Central memory CD4-positive, alpha-beta T cell (primary cell): ENCODE results near the gene RHBDD2.
A peak's percentile ranks its signal among the peaks of the same experiment; 100 is the strongest.
"Not testable (repeated sequence)": the region's sequence is repeated elsewhere in the genome, so short reads cannot be mapped to it uniquely, and the experiment has no call there.

Source experiments
- DNase-seq: peaks from one replicate; pipeline ENCODE4 v3.0.0; 2022

RHBDD2 gene

GRCh38 chr7:75889826-75890225, 11.0 kb downstream of the RHBDD2 start:
- no peak for DNase-seq

- not testable (repeated sequence) for DNase-seq
Measured at GRCh38 chr7:75891237-75891636, 12.4 kb downstream of the RHBDD2 start.

GRCh38 chr7:75891815-75892411, 13.1 kb downstream of the RHBDD2 start:
- no peak for DNase-seq

GRCh38 chr7:75892634-75893272, 13.9 kb downstream of the RHBDD2 start:
- DNase-seq, result no peak

GRCh38 chr7:75896803-75897327, 18.0 kb downstream of the RHBDD2 start:
- DNase-seq, result no peak

GRCh38 chr7:75900617-75901315, 21.9 kb downstream of the RHBDD2 start:
- no peak for DNase-seq

- DNase-seq, result no peak
Measured at GRCh38 chr7:75905785-75906604, 27.2 kb downstream of the RHBDD2 start.

- DNase-seq, result no peak
Measured at GRCh38 chr7:75906991-75907667, 28.3 kb downstream of the RHBDD2 start.

- DNase-seq, result not testable (repeated sequence)
Measured at GRCh38 chr7:75907668-75908039, 28.8 kb downstream of the RHBDD2 start.

- DNase-seq, result no peak
Measured at GRCh38 chr7:75909521-75910132, 30.8 kb downstream of the RHBDD2 start.

GRCh38 chr7:75911186-75911585, 32.4 kb downstream of the RHBDD2 start:
- DNase-seq, result not testable (repeated sequence)

- no peak for DNase-seq
Measured at GRCh38 chr7:75913437-75913836, 34.6 kb downstream of the RHBDD2 start.

GRCh38 chr7:75914169-75914654, 35.4 kb downstream of the RHBDD2 start:
- no peak for DNase-seq

- peak; percentile 98 for DNase-seq
Measured at GRCh38 chr7:75914655-75915415, 36.0 kb downstream of the RHBDD2 start, which contains the start of gene POR. Gene POR, plus strand, starts transcription at chr7:75915155. Its CDS starts 38,847 bp downstream, at chr7:75954002.

- no peak for DNase-seq
Measured at GRCh38 chr7:75915416-75916156, 36.8 kb downstream of the RHBDD2 start.

- DNase-seq, result no peak
Measured at GRCh38 chr7:75916259-75916658, 37.4 kb downstream of the RHBDD2 start.

- DNase-seq, result no peak
Measured at GRCh38 chr7:75916685-75917634, 38.1 kb downstream of the RHBDD2 start.

GRCh38 chr7:75920431-75921161, 41.8 kb downstream of the RHBDD2 start:
- peak; percentile 22 for DNase-seq
